ENCODE measurements around the gene KBTBD4. TPM values are rescaled to one million over a fixed set of nuclear protein-coding genes. Genes with fewer than 3 reads are reported as not detected.
A peak's percentile ranks its signal among the peaks of the same experiment; 100 is the strongest.

The KBTBD4 gene
- polyA plus RNA-seq, 1 donor from 2014 or later: 79.5 TPM

GRCh38 chr11:47538741-47539565 lies 39.8 kb downstream of the KBTBD4 start:
- Histone ChIP-seq H2AFZ (ENCODE audit: low read depth, low read length) (no peak overlapping the region), H3K27me3 (ENCODE audit: insufficient read depth, low read depth, low read length) (no peaks in the 10 kb centered on the region), H3K79me2 (replicated peaks; ENCODE audit: insufficient read depth, low read length) (peaks cover 81% of the 10 kb centered on the region), H3K9me2 (ENCODE audit: insufficient read depth, low read length) (no peaks in the 10 kb centered on the region), H3K9ac (ENCODE audit: low read length) (no peak overlapping the region), H3K36me3 (ENCODE audit: insufficient read depth, low read length) (no peaks in the 10 kb centered on the region), H3K9me3 (ENCODE audit: low read length) (no peaks in the 10 kb centered on the region), H3K4me3 (ENCODE audit: low read length) (peak overlapping the region; percentile 54), H4K20me1 (ENCODE audit: insufficient read depth) (peaks cover 3% of the 10 kb centered on the region), H3F3A (ENCODE audit: insufficient read depth, low read length, poor library complexity, severe bottlenecking) (peaks cover 3% of the 10 kb centered on the region), H3K27ac (ENCODE audit: low read length) (peak overlapping the region; percentile 97), H3K4me2 (ENCODE audit: low read length) (no peak overlapping the region)
- TF ChIP-seq MXI1 (conservative IDR thresholded peaks at IDR 0.05; ENCODE audit: poor library complexity, severe bottlenecking) (no peak), TAF1 (IDR thresholded peaks at IDR 0.05; ENCODE audit: low read depth) (no peak), EP300 (conservative IDR thresholded peaks at IDR 0.05; ENCODE audit: poor library complexity, severe bottlenecking) (no peak), POLR2AphosphoS5 (IDR thresholded peaks at IDR 0.05) (no peak), RAD21 (conservative IDR thresholded peaks at IDR 0.05) (no peak), SMC3 (conservative IDR thresholded peaks at IDR 0.05; ENCODE audit: poor library complexity) (no peak), EZH2 (IDR thresholded peaks at IDR 0.05; ENCODE audit: borderline replicate concordance, insufficient read depth, low read length, poor library complexity, severe bottlenecking) (no peak)
- TF ChIP-seq, protein P1, sequence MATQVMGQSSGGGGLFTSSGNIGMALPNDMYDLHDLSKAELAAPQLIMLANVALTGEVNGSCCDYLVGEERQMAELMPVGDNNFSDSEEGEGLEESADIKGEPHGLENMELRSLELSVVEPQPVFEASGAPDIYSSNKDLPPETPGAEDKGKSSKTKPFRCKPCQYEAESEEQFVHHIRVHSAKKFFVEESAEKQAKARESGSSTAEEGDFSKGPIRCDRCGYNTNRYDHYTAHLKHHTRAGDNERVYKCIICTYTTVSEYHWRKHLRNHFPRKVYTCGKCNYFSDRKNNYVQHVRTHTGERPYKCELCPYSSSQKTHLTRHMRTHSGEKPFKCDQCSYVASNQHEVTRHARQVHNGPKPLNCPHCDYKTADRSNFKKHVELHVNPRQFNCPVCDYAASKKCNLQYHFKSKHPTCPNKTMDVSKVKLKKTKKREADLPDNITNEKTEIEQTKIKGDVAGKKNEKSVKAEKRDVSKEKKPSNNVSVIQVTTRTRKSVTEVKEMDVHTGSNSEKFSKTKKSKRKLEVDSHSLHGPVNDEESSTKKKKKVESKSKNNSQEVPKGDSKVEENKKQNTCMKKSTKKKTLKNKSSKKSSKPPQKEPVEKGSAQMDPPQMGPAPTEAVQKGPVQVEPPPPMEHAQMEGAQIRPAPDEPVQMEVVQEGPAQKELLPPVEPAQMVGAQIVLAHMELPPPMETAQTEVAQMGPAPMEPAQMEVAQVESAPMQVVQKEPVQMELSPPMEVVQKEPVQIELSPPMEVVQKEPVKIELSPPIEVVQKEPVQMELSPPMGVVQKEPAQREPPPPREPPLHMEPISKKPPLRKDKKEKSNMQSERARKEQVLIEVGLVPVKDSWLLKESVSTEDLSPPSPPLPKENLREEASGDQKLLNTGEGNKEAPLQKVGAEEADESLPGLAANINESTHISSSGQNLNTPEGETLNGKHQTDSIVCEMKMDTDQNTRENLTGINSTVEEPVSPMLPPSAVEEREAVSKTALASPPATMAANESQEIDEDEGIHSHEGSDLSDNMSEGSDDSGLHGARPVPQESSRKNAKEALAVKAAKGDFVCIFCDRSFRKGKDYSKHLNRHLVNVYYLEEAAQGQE (IDR thresholded peaks at IDR 0.05; ENCODE audit: borderline replicate concordance): no peak
- TF ChIP-seq, protein P2, sequence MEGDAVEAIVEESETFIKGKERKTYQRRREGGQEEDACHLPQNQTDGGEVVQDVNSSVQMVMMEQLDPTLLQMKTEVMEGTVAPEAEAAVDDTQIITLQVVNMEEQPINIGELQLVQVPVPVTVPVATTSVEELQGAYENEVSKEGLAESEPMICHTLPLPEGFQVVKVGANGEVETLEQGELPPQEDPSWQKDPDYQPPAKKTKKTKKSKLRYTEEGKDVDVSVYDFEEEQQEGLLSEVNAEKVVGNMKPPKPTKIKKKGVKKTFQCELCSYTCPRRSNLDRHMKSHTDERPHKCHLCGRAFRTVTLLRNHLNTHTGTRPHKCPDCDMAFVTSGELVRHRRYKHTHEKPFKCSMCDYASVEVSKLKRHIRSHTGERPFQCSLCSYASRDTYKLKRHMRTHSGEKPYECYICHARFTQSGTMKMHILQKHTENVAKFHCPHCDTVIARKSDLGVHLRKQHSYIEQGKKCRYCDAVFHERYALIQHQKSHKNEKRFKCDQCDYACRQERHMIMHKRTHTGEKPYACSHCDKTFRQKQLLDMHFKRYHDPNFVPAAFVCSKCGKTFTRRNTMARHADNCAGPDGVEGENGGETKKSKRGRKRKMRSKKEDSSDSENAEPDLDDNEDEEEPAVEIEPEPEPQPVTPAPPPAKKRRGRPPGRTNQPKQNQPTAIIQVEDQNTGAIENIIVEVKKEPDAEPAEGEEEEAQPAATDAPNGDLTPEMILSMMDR (IDR thresholded peaks at IDR 0.05; ENCODE audit: poor library complexity, severe bottlenecking): no peak

DNA sequence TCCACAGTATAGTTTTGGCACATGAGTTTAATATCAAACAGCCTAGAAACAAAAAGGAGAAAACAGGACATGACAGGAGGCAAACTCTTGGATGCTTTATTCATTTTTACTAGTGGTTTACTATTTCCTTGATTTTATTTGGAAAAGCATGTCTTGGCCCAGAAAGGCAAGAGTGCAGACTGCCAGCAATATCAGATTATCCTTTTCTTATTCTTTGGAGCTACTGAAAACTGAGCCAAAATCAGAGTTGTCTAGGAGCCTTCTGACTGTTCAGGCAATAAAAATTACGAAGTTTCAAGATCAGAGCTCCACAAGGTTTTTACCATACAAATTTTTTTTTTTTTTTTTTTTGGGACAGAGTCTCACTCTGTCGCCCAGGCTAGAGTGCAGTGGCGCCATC lies 41.9 kb downstream of the KBTBD4 start:
- Histone ChIP-seq H3K4me3 (ENCODE audit: low read length) (no peak overlapping the region), H4K20me1 (ENCODE audit: insufficient read depth) (peaks cover 3% of the 10 kb centered on the region), H3K27ac (ENCODE audit: low read length) (no peak overlapping the region), H3K9me3 (ENCODE audit: low read length) (no peaks in the 10 kb centered on the region), H3F3A (ENCODE audit: insufficient read depth, low read length, poor library complexity, severe bottlenecking) (peaks cover 7% of the 10 kb centered on the region), H3K4me2 (ENCODE audit: low read length) (no peak overlapping the region), H3K36me3 (ENCODE audit: insufficient read depth, low read length) (no peaks in the 10 kb centered on the region), H3K9me2 (ENCODE audit: insufficient read depth, low read length) (no peaks in the 10 kb centered on the region), H3K79me2 (replicated peaks; ENCODE audit: insufficient read depth, low read length) (peaks cover 61% of the 10 kb centered on the region), H3K9ac (ENCODE audit: low read length) (no peak overlapping the region), H3K27me3 (ENCODE audit: insufficient read depth, low read depth, low read length) (no peaks in the 10 kb centered on the region), H2AFZ (ENCODE audit: low read depth, low read length) (no peak overlapping the region)
- no peak for TF ChIP-seq TAF1 (IDR thresholded peaks at IDR 0.05; ENCODE audit: low read depth)
- TF ChIP-seq SMC3 (conservative IDR thresholded peaks at IDR 0.05; ENCODE audit: poor library complexity): no peak
- TF ChIP-seq, protein P2 (IDR thresholded peaks at IDR 0.05; ENCODE audit: poor library complexity, severe bottlenecking): no peak
- TF ChIP-seq RAD21 (conservative IDR thresholded peaks at IDR 0.05): no peak
- TF ChIP-seq EZH2 (IDR thresholded peaks at IDR 0.05; ENCODE audit: borderline replicate concordance, insufficient read depth, low read length, poor library complexity, severe bottlenecking): no peak
